NCI-H128 (cell line): ENCODE measurements around the gene CREB3.

Source experiments
- DNase-seq: peaks from one replicate; lab custom pipeline; 2025; ENCODE audit not compliant: unreplicated experiment; lab: John Stamatoyannopoulos, UW

The CREB3 gene

GRCh38 chr9:35748242-35748857 lies 15.9 kb downstream of the CREB3 start:
- no peak for DNase-seq

GRCh38 chr9:35748858-35749514 lies 16.5 kb downstream of the CREB3 start, which contains the start of the genes GBA2 and RGP1:
TSS of gene GBA2 (minus strand) at chr9:35749228. CDS start at chr9:35748704, 524 bp downstream.
TSS of gene RGP1 (plus strand) at chr9:35749287. CDS start at chr9:35749756, 469 bp downstream.
- no peak for DNase-seq

GRCh38 chr9:35749515-35750255 lies 17.2 kb downstream of the CREB3 start:
- DNase-seq: no peak

- no peak for DNase-seq
Measured at GRCh38 chr9:35750256-35750531, 17.7 kb downstream of the CREB3 start.

GRCh38 chr9:35753466-35753865 lies 21.0 kb downstream of the CREB3 start:
- DNase-seq: no peak

- no peak for DNase-seq
Measured at GRCh38 chr9:35754264-35754663, 21.8 kb downstream of the CREB3 start, which contains the start of gene MSMP. TSS of gene MSMP (minus strand) at chr9:35754276. CDS start at chr9:35754129, 147 bp downstream.

GRCh38 chr9:35755071-35755470 lies 22.6 kb downstream of the CREB3 start:
- DNase-seq: no peak

- no peak for DNase-seq
Measured at GRCh38 chr9:35756275-35757225, 24.1 kb downstream of the CREB3 start.

- no peak for DNase-seq
Measured at GRCh38 chr9:35757226-35757891, 24.9 kb downstream of the CREB3 start.

- DNase-seq: no peak
Measured at GRCh38 chr9:35757892-35758275, 25.4 kb downstream of the CREB3 start.

- no peak for DNase-seq
Measured at GRCh38 chr9:35758475-35759050, 26.1 kb downstream of the CREB3 start.

GRCh38 chr9:35759795-35760194 lies 27.3 kb downstream of the CREB3 start:
- no peak for DNase-seq

- no peak for DNase-seq
Measured at GRCh38 chr9:35760651-35761050, 28.2 kb downstream of the CREB3 start.

- DNase-seq: no peak
Measured at GRCh38 chr9:35763181-35763580, 30.7 kb downstream of the CREB3 start.

- DNase-seq: no peak
Measured at GRCh38 chr9:35763803-35764202, 31.3 kb downstream of the CREB3 start.

GRCh38 chr9:35766997-35767396 lies 34.5 kb downstream of the CREB3 start:
- no peak for DNase-seq

GRCh38 chr9:35767458-35767857 lies 35.0 kb downstream of the CREB3 start:
- no peak for DNase-seq

- no peak for DNase-seq
Measured at GRCh38 chr9:35769763-35770162, 37.3 kb downstream of the CREB3 start.

GRCh38 chr9:35771075-35771433 lies 38.6 kb downstream of the CREB3 start:
- no peak for DNase-seq

GRCh38 chr9:35771534-35771933 lies 39.1 kb downstream of the CREB3 start:
- DNase-seq: no peak
